SJCRH30 (cell line): ENCODE results near the gene APOB. TPM values are rescaled to one million over a fixed set of nuclear protein-coding genes. Genes with fewer than 3 reads are reported as not detected.

Experiments used
- DNase-seq, 2 experiments: peaks; one replicate each; pipeline ENCODE4 v3.0.0-alpha.2; 2015 to 2020
- H3K27ac ChIP-seq: fragments of 250-450 bp; sonication (Bioruptor Pico); 2 replicates; pipeline ENCODE4 v1.5.1; 2020; ENCODE audit warnings: mild to moderate bottlenecking, moderate library complexity
- H3K27me3 ChIP-seq: fragments of 250-450 bp; sonication (Bioruptor Pico); 2 replicates; pipeline ENCODE4 v1.5.1; 2020; ENCODE audit warnings: mild to moderate bottlenecking, moderate library complexity
- H3K36me3 ChIP-seq: fragments of 250-450 bp; sonication (Bioruptor Pico); 2 replicates; pipeline ENCODE4 v1.5.1; 2020; ENCODE audit warnings: mild to moderate bottlenecking, moderate library complexity
- H3K4me1 ChIP-seq: fragments of 250-450 bp; sonication (Bioruptor Pico); 2 replicates; pipeline ENCODE4 v1.5.1; 2020; ENCODE audit warnings: mild to moderate bottlenecking, moderate library complexity
- H3K4me3 ChIP-seq: fragments of 250-450 bp; sonication (Bioruptor Pico); 2 replicates; pipeline ENCODE4 v1.5.1; 2020; ENCODE audit warnings: mild to moderate bottlenecking, moderate library complexity
- H3K9me3 ChIP-seq: fragments of 250-450 bp; sonication (Bioruptor Pico); replicated peaks from 2 replicates; pipeline ENCODE4 v1.5.1; 2020; ENCODE audit warnings: mild to moderate bottlenecking, moderate library complexity
- total RNA-seq: library from RNA; depleted of rRNA; stranded (reverse); fragments of >200 nt; shearing (Covaris generic); gene quantifications from 2 replicates; pipeline ENCODE4 v1.2.3, GENCODE V29; 2014; rRNA removed

APOB gene
- 0.05 and 0.08 TPM in 2 replicates for total RNA-seq

DNA sequence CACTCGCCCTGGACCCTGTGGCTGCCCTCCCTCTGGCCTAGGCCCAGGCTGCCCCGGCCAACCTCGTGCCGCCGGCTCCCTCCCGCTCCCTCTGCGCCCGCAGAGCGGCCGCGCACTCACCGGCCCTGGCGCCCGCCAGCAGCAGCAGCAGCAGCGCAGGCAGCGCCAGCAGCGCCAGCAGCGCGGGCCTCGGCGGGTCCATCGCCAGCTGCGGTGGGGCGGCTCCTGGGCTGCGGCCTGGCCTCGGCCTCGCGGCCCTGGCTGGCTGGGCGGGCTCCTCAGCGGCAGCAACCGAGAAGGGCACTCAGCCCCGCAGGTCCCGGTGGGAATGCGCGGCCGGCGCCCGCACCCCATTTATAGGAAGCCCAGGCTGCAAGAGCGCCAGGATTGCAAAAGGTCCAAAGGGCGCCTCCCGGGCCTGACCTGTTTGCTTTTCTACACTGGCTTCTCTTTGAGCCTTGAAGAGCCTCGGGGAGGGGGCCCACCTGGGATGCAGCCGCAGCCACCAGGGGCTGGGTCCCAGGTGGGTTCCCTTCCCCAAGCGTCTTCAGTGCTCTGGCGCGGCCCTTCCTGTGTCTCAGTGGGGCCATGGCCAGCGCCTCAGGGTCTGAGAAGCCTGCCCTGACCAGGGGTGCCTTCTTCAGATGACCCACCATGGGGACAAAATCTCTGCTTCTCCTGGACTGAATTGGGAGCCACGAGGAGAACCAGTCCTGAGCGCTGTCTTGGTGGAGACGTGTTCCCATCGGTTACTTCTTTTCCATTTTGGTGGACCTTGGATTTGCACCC, at the start of gene APOB:
TSS of gene APOB (minus strand) at position 330 of the 789 bp plus-strand sequence. CDS start at position 202, 128 bp downstream.
- Histone ChIP-seq H3K4me3 (no peak within 1 kb of the TSS), H3K27ac (no peak within 1 kb of the TSS), H3K9me3 (no peaks in the 10 kb centered on the region), H3K36me3 (no peaks in the 10 kb centered on the region), H3K27me3 (peaks cover 7% of the 10 kb centered on the region), H3K4me1 (no peaks in the 10 kb centered on the region)
- no peak for DNase-seq

DNA sequence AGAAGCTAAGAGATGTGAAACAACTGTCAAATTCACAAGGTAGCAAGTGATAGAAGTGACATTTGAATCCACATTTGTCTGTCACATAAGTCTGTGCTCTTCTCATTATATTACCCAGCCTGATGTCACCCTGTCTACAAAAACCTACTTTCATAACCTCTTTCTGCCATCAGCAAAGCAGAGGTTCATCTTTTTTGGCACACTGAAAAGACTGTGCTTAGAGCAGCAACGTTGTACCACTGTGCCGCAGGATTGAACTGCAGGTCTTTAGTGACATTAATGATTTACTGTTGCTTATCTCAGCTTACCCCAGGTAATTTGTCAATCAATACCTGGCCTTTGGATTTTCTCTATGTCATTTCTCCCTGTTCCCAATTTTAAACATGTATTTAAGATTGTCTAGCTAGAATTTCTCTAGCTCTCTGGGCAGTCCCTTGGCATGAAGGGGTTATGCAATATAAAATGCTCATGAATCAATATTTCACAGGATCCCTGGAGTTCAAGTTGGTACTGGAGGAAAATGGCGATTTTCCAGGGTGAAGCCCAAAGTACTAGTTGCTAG, 48.5 kb upstream of the APOB start:
- Histone ChIP-seq H3K4me1 (peaks cover 6% of the 10 kb centered on the region; the same call in 1 of the 2 replicates), H3K27me3 (peaks cover 4% of the 10 kb centered on the region; the same call in 1 of the 2 replicates), H3K4me3 (no peak overlapping the region), H3K36me3 (no peaks in the 10 kb centered on the region), H3K27ac (no peak overlapping the region), H3K9me3 (no peaks in the 10 kb centered on the region)
- DNase-seq, result no peak

DNA sequence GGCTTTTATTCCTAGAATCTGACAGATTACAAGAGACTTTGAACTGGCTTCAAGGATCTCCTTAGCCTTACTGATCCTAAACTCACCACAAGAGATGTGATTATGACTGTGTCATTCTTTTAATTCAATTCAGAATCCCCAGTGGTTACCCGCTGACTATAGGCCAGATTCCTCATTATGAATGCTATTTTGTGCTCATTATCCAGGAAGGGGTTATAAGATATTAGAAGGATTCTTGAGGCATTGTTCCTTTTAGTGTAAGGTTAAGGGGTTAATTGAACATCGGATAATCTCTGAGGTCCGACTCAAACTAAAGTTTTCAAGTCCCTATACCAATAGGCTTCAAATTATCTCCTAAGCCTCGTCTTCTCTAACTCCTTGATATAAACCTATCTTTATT, 40.5 kb upstream of the APOB start:
- no peak for DNase-seq
- H3K36me3 ChIP-seq, result no peaks in the 10 kb centered on the region
- no peaks in the 10 kb centered on the region for H3K9me3 ChIP-seq
- H3K4me3 ChIP-seq, result no peak overlapping the region
- no peaks in the 10 kb centered on the region for H3K4me1 ChIP-seq
- no peaks in the 10 kb centered on the region for H3K27me3 ChIP-seq
- H3K27ac ChIP-seq, result no peak overlapping the region

- no peaks in the 10 kb centered on the region for H3K36me3 ChIP-seq
- no peaks in the 10 kb centered on the region for H3K4me1 ChIP-seq
- no peak overlapping the region for H3K4me3 ChIP-seq
- no peaks in the 10 kb centered on the region for H3K27me3 ChIP-seq
- H3K9me3 ChIP-seq, result no peaks in the 10 kb centered on the region
- H3K27ac ChIP-seq, result no peak overlapping the region
- no peak for DNase-seq
These were observed 39.6 kb upstream of the APOB start for GRCh38 chr2:21083482-21083881.

- Histone ChIP-seq H3K4me1 (no peaks in the 10 kb centered on the region), H3K27me3 (no peaks in the 10 kb centered on the region), H3K9me3 (no peaks in the 10 kb centered on the region), H3K27ac (no peak overlapping the region), H3K4me3 (no peak overlapping the region), H3K36me3 (no peaks in the 10 kb centered on the region)
- DNase-seq, result no peak
These were observed 34.4 kb upstream of the APOB start for GRCh38 chr2:21078296-21078695.

DNA sequence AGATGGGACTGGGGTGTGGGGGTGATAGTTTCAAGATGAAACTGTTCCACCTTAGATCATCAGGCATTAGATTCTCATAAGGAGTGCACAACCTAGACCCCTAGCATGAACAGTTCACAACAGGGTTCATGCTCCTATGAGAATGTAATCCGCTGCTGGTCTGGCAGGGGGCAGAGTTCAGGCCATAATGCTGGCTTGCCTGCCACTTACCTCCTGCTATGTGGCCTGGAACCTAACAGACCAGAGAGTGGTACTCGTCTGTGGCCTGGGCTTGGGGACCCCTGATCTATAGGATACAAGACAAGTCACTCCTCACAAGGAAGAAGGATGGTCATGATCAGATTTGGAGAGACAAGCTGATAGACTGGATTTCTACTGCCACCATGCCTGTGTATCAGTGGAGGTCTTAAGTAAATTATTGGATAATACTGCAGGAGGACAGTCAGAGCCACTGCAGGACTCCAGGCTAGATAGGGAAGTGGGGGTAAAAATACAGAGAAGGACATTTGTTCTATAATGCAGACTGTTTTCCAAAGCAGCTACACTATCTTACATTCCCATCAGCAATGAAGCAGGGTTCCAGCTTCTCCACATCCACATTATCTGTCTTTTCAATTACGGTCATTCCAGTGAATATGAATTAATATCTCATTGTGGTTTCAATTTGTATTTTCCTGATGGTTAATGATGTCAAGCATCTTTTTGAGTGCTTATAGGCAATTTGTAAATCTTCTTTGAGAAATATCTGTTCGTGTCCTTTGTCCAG, 28.8 kb upstream of the APOB start:
- no peaks in the 10 kb centered on the region for H3K9me3 ChIP-seq
- H3K36me3 ChIP-seq, result no peaks in the 10 kb centered on the region
- no peaks in the 10 kb centered on the region for H3K27me3 ChIP-seq
- no peak overlapping the region for H3K4me3 ChIP-seq
- no peak for DNase-seq
- H3K4me1 ChIP-seq, result no peaks in the 10 kb centered on the region
- no peak overlapping the region for H3K27ac ChIP-seq

DNA sequence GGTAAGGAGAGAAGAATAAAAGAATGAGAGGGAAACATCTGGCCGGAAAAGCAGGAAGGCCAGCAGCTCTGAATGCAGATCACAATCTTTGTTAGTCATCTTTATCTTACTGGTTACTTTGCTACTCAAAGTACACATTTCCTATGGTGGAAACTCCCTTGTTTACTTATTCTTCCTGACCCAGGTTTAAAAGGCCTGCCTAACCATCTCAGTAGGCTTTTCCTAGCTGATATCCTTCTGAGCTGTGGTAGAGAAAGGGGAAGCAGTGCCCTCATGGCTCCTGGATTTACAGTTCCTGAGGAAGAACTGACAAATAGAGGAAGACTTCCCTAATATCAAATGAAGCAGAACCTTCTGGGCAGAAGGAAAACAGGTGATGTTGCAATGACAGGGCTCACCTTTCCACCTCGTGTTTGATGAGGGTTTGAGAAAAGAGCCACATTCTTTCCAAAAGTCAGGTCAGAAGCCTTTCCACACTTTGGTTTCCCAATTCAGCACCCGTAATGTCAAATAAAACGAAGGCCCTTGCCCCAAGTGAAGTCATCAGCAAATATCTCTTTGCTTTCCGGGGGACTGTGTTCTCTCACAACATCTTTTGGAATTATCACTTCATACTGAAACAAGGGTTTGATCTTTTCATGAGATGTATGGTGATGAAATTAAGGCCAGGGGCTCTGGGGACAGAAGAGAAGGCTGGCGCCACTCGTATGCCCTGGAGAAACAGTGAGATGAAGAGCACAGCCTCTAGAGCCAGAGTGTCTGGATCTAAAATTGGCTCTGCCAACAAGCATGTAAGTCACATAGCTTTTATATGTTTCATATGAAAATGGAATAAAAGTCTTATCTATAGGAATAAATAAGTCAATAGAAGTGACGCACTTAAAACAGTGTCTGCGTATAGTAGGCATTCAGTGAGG, 26.7 kb upstream of the APOB start:
- Histone ChIP-seq H3K27ac (no peak overlapping the region), H3K27me3 (no peaks in the 10 kb centered on the region)

DNA sequence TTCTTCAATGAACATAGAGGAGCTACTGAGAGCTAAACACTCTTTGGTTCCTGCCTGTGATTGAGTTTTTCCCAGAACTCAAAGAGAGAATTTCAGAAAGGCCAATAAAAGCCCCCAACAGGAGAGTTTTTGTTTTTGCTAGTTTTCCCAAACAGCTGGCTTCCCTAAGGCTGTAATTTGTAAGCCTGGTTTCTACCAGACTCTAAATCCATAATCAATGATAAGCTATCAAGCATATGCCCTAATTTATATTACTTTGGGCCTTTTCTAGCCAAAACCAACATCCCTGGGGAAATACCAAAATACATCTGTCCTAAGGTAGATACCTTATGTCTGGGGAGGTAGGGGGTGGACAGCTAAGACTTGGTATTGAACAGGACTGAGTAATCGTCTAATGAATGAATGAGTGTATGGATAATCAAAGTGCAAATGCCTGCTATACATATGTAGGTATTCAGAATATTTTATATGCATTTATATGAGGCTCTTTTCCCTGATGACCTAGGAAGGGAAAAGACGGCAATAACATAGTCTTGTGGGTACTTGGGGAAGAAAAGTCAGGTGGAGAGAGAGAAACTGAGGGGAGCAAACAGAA, 26.0 kb upstream of the APOB start:
- H3K36me3 ChIP-seq, result no peaks in the 10 kb centered on the region
- H3K27me3 ChIP-seq, result 0 out of 2 replicates have a peak, but pooled peaks cover 3% of the 10 kb centered on the region
- no peak overlapping the region for H3K4me3 ChIP-seq
- H3K27ac ChIP-seq, result no peak overlapping the region
- no peaks in the 10 kb centered on the region for H3K9me3 ChIP-seq
- H3K4me1 ChIP-seq, result no peaks in the 10 kb centered on the region
- DNase-seq, result no peak

More for the DNA sequence above, 26.7 kb upstream of the APOB start:
- Histone ChIP-seq H3K4me1 (no peaks in the 10 kb centered on the region), H3K36me3 (no peaks in the 10 kb centered on the region), H3K4me3 (no peak overlapping the region), H3K9me3 (no peaks in the 10 kb centered on the region)
- DNase-seq, result no peak

DNA sequence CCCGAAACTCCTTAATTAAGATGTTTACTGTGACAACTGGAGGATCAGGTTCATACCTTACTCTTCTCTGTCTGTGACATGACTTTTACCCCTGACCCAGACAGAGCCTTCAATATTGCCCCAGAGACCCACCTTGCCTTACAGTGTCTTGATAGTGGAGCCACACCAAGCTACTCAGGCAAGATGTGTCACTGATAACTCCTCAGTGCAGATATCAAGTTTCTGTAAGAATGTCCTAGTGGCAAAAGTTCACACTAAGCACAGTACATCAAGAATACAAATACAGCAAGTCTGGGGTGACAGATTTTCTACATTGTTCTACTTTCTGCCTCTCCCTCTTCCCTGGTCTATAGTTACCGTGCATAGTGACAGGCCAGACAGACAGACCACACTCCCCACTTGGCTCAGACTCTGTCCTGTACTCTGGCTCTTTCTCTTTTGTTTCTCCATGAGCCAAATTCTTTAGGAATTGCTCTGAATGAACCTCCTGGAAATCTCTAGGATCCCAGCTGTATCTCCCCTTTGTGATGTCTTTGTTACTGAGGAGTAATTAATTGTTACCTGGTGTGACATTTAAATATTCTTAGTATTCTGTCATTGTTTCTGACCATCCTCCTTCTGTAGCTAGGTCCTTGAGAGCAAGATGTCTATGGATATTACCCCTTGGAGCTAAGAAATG, 24.1 kb upstream of the APOB start:
- no peaks in the 10 kb centered on the region for H3K9me3 ChIP-seq
- no peak overlapping the region for H3K4me3 ChIP-seq
- peaks cover 6% of the 10 kb centered on the region; the same call in 1 of the 2 replicates for H3K27me3 ChIP-seq
- no peak overlapping the region for H3K27ac ChIP-seq
- no peaks in the 10 kb centered on the region for H3K4me1 ChIP-seq
- no peaks in the 10 kb centered on the region for H3K36me3 ChIP-seq
- DNase-seq, result no peak

DNA sequence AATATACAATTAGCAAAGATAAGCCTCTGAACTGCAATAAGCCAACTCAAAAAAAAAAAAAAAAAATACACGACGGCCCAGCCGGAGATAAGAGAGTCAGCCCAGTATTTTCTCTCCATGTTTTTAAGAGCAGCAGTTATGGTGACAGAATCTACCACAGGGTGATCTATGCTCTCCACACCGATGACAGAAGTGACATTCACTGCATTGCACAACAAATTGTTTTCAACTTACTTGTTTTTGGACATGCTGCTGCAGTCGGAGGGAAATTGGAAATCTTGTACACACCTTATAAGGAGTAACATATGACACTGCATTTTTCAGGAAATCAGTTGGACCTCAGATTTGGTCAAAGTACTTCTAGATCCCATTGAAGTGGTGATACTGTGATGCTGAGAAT, 23.3 kb upstream of the APOB start:
- Histone ChIP-seq H3K36me3 (no peaks in the 10 kb centered on the region), H3K9me3 (no peaks in the 10 kb centered on the region), H3K27me3 (peaks cover 9% of the 10 kb centered on the region; the same call in 1 of the 2 replicates), H3K4me1 (no peaks in the 10 kb centered on the region), H3K4me3 (no peak overlapping the region), H3K27ac (no peak overlapping the region)
- DNase-seq, result no peak

GRCh38 chr2:21059885-21060610, 16.2 kb upstream of the APOB start:
- Histone ChIP-seq H3K4me3 (no peak overlapping the region), H3K27me3 (peaks cover 12% of the 10 kb centered on the region; the same call in 1 of the 2 replicates)

GRCh38 chr2:21057097-21057496, 13.2 kb upstream of the APOB start:
- Histone ChIP-seq H3K27ac (no peak overlapping the region), H3K4me1 (no peaks in the 10 kb centered on the region), H3K4me3 (no peak overlapping the region), H3K36me3 (no peaks in the 10 kb centered on the region), H3K9me3 (no peaks in the 10 kb centered on the region), H3K27me3 (peaks cover 5% of the 10 kb centered on the region; the same call in 1 of the 2 replicates)
- no peak for DNase-seq

More at GRCh38 chr2:21059885-21060610, 16.2 kb upstream of the APOB start:
- Histone ChIP-seq H3K4me1 (no peaks in the 10 kb centered on the region), H3K27ac (no peak overlapping the region), H3K9me3 (no peaks in the 10 kb centered on the region), H3K36me3 (no peaks in the 10 kb centered on the region)
- no peak for DNase-seq
